Inferior parietal cortex (tissue), 1 donor: ENCODE measurements around the gene ARHGAP30.
"Not testable (repeated sequence)": the region's sequence is repeated elsewhere in the genome, so short reads cannot be mapped to it uniquely, and the experiment has no call there.

ENCODE experiments used
- DNase-seq: peaks from one replicate; pipeline ENCODE4 v3.0.0-alpha.2; 2016; ENCODE audit errors: extremely low spot score

ARHGAP30 gene

DNA sequence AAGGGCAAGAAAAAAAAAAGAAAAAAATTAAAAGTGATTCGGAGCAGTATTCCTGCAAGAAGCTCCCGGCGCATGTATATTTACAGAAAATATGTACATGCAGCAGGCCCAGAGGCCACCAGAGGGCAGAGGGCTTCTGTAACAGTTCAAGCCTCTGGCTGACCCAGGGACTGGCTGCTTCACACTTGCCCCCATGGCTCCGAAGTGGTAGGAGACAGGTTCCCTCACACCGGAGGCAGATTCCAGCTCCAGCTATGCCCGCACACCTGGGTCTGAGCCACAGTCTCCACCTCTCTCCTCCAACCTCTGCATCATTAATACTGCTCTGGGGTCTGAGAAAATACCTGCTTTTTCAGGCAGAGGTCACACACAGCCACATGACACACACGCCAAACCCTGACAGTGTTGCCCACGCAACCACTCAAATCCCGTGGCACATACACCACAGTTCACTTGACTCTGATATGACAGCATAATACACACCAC is 2.2 kb upstream of the ARHGAP30 start:
- peak; percentile 21 for DNase-seq

DNA sequence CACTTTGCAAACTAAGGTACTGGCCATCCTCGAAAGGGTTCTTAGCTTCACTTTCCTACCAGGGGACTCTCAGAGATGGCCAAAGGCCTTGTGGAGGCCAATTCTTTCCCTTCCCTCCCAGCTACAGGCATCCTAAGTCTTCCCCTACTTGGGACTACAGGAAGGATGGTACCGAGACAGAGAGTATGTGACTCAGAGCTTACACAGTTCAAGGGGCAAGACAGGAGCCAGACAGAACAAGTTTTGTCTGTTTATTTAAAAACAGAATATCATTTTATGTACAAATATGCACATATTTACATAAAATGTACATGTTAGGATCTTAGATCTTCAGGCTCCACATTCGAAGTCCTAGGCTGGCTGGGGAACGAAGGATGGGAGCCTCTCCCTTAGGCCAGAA is 1.1 kb upstream of the ARHGAP30 start:
- no peak for DNase-seq

DNA sequence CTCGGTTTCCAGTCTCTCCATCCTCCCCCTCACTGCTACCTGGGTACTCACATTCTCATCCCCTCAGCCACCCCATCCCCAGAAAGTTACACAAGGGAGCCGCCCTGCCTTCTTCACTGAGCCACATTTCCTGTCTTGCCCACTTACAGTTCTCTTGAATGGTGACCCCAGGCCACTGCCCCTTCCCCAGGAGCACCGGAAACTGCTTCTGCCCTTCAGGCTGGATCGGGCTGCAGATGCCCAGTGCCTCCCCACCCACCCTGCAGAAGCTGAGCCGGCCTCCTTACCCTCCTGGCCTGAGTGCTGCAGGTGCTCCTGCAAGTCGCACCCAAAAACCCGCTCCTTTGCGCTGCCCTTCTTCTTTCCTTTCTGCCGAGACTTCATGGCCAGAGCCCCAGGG is 450 bp downstream of the ARHGAP30 start:
- DNase-seq = no peak

DNA sequence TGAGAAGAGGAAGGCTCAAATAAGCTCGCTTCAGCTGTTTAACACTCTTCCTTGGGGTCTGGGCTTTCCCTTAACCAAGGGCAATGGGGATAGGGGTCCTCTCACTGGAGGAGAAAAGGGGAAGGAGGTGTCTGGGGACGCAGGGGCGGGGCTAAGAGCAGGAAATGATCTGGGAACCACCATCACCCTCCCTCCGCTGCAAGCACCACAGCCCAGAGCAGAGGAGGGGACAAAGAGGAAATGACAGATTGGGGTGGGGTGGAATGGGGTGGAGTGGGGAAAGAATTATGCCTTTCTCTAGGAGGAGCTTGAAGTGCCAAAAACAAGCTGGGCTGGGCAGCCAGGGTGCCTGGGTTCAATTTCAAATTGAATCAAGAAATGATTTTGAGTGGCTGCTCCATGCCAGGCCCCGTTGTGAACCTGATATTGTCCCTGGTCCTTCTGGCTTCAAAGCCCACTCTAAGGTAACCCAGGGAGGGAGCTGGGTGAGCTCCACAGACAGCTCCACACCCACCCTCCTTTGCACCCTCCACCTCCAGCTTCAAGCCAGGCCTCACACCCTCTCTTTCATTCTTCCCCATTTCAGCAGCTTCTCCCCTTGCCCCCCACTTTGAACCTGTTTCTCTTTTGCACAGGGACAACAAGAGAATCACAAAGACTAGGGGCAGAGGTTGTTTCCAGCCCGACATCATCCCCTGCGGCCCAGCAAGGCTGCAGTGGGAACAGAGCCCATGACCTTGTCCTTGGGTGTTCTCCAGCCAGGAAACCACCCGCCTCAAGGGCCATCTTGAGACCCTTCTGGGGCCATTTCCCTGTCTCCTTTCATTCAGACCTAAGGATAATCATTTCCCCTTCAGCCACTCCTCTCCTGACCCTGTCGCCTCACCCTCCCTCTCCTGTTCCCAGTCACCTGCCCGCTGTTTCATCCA is 1.1 kb downstream of the ARHGAP30 start:
- DNase-seq = no peak

DNA sequence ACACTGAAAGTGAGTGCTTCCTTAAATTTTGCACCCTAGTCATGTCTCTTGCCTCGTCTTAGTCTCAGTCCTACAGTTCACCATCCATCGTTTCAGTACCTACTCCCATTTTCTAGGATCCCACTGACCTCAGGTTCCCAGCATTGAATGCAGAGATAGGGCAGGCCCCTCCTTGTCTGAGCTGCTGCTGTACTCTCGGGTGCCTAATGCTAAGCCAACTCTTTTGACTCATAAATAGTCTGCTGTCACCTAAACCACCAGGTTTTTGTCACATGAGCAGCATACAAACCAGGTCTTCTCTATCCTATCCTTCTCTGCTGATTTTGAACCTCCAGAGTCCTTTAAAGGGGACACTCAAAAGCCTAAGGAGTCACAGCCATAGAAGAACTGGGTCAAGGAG is 3.0 kb downstream of the ARHGAP30 start:
- DNase-seq = no peak

DNA sequence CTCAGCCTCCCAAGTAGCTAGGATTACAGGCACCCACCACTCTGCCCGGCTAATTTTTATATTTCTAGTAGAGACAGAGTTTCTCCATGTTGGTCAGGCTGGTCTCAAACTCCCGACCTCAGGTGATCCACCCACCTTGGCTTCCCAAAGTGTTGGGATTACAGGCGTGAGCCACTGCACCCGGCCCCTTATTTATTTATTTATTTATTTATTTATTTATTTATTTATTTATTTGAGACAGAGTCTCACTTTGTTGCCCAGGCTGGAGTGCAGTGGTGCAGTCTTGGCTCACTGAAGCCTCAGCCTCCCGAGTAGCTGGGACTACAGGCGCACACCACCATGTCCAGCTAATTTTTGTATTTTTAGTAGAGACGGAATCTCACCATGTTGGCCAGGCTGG is 4.0 kb downstream of the ARHGAP30 start:
- DNase-seq = not testable (repeated sequence)

DNA sequence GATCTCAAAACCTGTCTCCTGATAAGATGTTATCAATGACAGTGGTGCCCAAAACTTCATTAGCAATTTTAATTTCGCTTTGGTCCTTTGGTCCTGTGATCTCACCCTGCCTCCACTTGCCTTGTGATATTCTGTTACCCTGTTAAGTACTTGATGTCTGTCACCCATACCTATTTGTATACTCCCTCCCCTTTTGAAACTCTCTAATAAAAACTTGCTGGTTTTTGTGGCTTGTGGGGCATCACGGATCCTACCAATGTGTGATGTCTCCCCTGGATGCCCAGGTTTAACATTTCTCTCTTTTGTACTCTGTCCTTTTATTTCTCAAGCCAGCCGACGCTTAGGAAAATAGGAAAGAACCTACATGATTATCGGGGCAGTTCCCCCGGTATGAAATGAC is 5.8 kb downstream of the ARHGAP30 start:
- DNase-seq = not testable (repeated sequence)

DNA sequence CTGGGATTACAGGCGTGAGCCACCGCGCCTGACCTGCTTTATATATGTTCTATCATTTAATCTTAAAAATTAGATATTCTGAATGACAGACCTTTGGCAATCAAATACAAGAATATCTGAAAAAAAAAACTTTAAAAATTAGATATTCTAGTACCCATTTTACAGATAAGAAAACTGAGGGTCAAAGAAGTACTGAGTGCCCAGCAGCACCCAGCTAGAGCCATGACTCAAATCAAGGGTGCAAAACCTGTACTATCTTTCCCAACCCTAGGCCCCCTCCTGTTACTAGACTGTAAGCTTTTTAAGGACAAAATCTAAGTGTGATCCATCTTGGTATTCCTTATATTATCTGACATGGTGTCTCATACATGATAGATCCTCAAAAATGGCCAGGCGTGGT is 8.3 kb downstream of the ARHGAP30 start:
- no peak for DNase-seq

DNA sequence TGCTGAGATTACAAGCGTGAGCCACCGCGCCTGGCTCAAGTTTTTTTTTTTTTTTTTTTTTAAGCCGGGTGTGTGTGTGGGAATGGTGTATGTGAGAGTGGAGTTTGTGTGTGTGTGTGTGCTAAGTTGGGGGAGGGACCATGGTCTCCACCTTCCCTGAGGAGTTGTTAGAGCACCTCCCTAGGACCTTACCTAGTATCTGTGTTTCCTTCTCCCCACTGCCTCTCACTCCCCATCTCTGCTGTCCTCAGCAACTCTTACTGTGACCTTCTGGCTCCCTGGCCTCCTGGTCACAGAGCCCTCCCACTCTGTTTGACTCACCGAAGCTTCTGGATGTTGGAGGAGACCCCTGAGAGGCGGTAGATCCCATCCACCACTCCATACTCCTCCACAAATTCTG is 10.4 kb downstream of the ARHGAP30 start:
- DNase-seq = no peak

DNA sequence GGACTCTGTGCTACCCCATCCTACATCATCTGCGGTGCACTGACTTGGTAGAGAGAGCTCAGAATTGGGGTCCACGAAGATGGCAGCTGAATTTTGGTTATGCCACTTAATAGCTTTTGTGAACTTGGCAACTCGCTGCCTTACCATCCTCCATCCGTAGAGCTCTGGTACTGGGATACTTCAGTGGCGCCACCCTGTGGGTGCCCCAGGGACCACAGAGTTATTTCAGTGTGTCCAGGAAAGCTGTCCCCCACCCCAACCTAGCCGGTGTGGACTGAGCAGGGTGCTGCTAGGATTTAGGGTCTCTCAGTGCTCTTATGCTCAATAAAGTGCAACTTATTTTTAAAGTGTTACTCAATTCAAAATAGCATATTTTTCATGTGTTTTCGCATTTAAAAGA is 14.9 kb downstream of the ARHGAP30 start:
- DNase-seq = no peak

DNA sequence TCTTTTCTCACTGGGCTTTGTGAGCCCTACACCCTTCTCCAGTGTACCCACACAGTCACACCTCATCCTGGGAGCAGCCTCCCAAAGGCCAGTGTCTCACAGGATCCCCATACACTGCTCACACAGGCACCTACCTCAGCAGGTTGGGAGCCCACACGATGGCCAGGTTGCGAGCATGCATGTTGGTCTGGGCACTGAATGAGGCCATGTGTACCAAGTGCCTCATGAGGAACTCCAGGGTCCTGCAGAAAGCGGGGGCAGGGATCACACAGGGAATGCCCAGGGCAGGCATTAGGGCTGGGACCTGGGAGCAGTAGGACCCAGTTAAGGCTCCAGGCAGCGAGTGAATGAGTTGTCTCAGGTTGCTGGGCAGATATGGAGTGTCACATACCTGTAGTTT is 15.5 kb downstream of the ARHGAP30 start:
- no peak for DNase-seq

DNA sequence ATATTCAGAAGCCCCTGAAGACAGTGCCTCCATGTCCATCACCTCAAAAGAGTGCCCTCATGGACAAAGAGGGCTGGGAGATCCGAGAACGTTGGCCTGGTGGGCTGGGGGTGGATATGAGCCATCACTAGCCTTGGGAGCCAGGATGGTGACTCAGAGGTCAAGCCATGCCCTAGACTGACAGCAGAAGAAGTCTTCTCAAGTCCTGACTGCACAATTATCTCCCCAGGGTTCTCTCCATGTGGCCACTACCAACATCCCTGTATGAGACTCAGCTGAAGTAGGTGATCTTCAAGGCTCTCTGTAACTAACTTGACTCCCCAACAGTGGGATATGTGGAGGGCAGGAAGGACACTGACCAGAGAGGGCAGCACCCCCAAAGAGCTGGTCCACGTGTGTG is 16.8 kb downstream of the ARHGAP30 start:
- DNase-seq = no peak

DNA sequence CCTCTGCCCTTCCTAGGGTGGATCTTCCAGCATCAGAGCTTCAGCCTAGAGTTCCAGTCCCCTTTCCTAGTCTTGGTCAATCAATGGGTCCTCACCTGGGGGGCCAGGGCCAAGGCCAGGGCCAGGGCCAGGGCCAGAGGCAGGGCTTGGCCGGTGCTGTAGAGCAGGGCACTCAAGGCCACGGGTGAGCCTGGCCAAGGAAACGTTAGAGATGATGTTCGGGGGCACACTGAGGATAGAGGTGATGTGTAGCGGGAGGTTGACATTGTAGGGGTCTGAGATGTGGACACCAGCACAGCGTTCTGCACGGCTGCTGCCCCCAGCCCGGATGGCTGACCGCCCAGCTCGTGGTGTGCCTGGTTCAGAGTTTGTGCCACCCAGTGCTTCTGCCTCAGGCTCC is 18.5 kb downstream of the ARHGAP30 start:
- no peak for DNase-seq

DNA sequence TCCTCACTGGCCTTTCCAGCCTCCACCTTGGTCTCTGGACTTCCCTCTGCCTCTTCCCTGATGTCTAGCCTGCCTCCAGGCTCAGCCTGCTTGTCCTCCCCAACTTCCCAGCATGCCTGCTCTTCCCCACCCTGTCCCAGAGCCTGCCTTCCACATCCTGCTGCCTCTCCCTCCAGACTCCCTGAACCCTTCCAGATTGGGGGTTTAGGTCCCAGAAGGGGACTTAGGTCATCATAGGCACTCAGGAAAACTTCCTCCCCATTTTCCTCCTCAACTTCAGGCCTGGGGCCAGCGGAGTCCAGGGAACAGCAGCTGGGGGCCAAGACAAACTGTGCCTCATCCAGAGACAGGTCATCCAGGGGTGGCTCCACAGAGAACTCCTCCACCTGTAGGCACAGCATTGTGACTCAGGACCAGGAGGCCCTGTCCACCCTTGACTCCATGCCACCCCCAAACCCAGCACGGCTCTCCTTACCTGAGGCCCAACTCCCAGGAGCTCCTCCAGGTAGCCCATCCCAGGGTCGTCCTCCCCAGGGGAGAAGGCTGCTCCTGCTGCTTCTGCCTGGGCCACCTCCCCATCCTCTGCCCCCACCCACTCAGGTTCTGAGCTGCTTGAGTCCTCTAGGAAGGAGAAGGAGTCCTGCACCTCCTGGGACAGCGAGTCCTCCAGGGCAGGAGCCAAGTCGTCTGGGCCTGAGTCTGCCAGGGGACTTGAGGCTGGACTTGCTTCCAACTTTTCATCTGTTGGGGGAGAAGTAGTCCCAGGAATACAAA is 20.6 kb downstream of the ARHGAP30 start:
- DNase-seq = no peak

DNA sequence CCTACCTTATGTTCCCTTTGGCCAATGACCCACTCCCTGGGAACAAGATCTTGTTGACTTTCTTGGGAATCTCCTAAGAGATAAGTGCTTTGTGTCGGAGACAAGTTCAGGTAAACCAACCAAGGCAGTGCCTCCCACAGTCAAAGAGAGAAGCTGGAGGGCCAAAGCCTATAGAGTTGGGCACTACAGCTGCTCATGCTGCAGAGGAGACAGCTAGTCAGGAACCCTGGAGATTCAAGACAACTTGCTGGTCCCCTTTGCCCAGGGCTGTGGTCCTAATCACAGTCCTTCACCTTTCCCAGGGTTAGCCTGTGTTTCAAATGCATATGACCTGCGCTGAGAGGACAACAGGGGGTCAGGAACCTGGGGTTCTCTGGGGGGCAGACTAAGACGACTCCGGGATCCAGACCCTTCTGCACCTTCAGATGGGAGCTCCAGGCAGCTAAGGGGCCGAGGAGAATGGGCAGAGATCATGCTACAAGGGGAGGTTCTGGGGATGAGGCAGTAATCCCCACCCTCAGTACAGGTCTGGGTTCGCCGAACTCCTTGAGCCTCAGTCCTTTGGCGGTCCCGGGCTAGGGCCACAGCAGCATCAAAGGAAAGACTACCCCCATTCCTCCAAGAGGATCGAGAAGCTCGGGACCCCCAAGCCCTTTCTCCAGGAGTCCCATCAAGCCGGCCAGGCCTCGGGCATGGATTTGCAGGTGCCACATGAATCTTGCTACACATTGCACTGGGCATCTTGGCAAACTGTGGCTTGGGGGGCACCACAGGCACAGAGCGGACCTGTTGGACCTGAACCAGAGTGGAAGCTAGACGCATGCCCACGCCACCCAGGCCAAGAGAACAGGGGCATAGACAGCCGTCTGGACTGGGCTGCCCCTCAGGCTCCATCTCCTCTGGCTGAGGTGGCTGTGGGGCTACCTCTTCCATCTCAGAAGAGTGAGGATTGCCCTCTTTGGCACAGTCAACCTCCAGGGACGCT is 22.0 kb downstream of the ARHGAP30 start:
- no peak for DNase-seq

DNA sequence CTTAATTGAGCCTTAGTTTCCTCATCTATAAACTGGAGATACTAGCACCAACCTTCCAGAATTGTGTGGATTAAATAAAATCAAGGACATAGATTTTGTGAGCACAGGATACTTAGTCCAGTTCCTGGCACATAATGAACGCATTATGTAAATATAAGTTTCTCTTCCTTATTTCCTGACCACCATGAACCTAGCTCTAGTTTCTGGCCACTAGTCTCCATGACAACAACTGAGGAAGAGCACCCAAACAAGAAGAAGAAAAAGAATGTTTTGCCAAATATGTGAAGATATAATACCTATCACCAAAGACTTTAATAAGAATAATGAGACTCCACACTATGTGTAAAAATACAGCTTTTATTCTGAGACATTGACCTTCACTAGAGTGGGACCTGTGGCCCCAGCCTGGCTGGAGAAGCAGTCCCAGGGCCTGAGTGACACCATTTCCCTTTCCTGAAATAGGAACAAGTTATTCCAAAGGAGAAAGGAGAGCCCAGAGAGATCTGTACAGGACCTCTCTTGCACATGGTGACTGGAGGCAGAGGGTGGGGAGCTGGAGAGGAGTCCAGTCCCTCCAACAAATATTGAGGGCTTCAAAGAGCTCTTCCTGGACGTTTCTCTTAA is 23.0 kb downstream of the ARHGAP30 start:
- DNase-seq = no peak

DNA sequence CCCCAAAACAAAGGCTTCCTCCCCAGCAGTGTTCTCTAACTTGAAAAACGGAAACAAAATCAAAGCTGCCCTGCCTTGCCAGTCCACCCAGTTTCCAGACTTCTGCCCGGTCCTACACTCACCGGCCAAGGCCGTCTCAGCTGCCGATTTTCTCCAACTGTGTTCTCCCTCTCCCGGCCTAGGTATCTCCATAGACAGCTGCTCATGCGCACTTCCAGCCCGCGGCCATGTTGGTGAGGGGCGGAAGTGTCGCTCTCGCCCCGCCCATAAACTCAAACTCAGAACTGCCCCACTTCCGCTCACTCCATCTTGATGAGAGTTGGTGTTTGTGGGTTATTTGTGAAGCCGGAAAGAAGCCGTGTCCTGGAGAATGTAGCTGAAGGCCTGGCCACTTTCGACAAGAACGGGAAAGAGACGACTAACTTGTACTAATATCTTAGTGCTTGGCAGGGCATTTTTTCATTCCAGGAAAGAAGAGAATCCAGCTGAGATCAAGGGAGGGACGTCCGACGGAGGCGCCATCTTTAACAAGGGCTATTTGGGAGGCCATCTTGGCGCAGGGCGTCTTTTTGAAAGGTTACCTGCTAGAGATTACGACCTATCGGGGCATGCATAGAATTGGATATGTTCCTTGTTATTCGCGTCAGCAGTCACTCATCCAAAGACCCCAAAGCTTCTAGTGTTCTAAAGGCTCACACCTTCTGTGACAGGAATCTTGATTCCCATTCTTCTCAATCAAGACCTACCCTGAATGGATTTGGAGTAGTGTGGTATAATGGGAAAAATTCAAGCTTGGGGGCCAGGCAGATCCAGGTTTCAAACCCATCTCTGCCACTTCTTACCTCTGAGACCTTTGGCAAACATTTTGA is 23.7 kb downstream of the ARHGAP30 start, which contains the start of gene USF1:
Gene USF1, minus strand, starts transcription at position 242 of the 869 bp plus-strand sequence. CDS start 2,702 bp downstream, outside the sequence.
- peak; percentile 98 for DNase-seq

DNA sequence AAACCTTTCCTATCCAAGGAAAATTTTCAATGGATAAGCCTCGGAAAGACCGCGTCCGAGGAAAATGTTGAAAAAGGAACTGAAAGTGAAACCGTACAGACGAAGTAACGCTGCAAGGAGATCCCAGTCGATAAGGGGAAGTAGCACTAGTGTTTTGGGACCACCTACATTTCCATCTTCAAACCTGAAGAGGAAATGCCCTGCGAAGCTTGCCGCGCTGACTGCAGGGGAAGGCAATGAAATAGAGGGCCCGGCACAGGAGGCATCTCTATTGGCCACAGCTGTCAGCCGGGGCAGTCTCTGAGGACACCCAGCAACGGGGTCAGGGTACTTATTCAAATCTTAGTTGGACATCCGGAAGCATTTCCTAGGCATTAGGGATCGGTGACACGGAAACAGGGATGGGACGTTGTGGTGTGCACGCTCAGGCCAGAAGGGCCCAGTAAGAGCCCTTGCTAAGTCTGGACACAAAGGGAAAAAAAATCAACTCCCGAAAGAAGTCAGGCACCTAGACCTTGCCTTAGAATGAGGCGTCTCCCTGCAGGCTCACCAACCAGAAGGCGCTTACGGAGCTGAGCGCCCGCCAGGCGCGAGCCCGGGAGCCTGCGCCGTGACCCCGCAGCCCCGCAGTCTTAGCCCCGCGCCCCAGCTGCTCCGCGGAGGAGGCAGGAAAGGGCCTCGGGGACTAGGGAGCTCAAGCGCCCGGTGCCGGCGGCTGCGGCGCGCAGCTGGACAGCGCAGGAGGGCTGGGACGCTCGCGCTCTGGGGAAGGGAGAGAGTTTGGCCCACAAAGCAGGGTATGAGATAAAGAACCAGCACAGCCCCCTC is 24.6 kb downstream of the ARHGAP30 start:
- peak; percentile 60 for DNase-seq

DNA sequence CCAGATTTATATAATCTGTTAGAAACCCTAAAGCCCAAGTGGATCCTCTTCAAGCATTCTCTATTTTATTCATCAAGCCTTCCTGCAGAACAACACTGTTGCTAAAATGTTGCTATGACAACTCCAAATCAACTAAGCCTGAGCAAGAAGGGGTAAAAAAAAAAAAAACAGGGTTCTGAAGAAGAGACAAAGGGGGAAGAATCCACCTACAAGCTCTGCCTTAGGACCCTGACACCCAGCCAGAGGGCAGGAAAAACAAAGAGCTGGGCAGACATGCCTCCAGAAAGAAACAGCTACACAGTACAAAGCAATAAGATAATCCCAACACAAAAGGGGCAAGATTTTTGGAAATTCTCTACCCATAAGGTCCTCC is 25.2 kb downstream of the ARHGAP30 start:
- DNase-seq = no peak
